ENCODE data around the gene GOT1. TPM values are rescaled to one million over a fixed set of nuclear protein-coding genes. Genes with fewer than 3 reads are reported as not detected.

GOT1 gene
- total RNA-seq, 1 donor from 2014 or later: 38.9 TPM

- peaks cover 18% of the 10 kb centered on the region for H3K4me1 Mint-ChIP-seq (ENCODE audit: low read depth)
- H3K27me3 Mint-ChIP-seq (ENCODE audit: low read depth): peaks cover 23% of the 10 kb centered on the region
- H3K9me3 Mint-ChIP-seq (ENCODE audit: low read depth): no peaks in the 10 kb centered on the region
- H3K36me3 Mint-ChIP-seq (ENCODE audit: low read depth): peaks cover under 1% of the 10 kb centered on the region
- no peak overlapping the region for H3K4me3 Mint-ChIP-seq (ENCODE audit: unreplicated experiment)
- TF ChIP-seq CTCF (IDR thresholded peaks at IDR 0.05): no peak
- no peak for DNase-seq (ENCODE audit: low spot score)
- H3K27ac Mint-ChIP-seq (ENCODE audit: unreplicated experiment): no peak overlapping the region
Measured at GRCh38 chr10:99372546-99373271, 57.7 kb downstream of the GOT1 start.

- Mint-ChIP-seq H3K27ac (ENCODE audit: unreplicated experiment) (no peak overlapping the region), H3K36me3 (ENCODE audit: low read depth) (peaks cover 1% of the 10 kb centered on the region), H3K4me1 (ENCODE audit: low read depth) (peaks cover 18% of the 10 kb centered on the region), H3K9me3 (ENCODE audit: low read depth) (no peaks in the 10 kb centered on the region), H3K27me3 (ENCODE audit: low read depth) (peaks cover 36% of the 10 kb centered on the region), H3K4me3 (ENCODE audit: unreplicated experiment) (no peak overlapping the region)
- TF ChIP-seq CTCF (IDR thresholded peaks at IDR 0.05): peak; percentile 68
- no peak for DNase-seq (ENCODE audit: low spot score)
Measured at GRCh38 chr10:99370993-99371392, 59.4 kb downstream of the GOT1 start.

GRCh38 chr10:99369551-99369950 is 60.9 kb downstream of the GOT1 start:
- no peaks in the 10 kb centered on the region for H3K9me3 Mint-ChIP-seq (ENCODE audit: low read depth)

GRCh38 chr10:99369126-99369525 is 61.3 kb downstream of the GOT1 start:
- no peak for DNase-seq (ENCODE audit: low spot score)
- Mint-ChIP-seq H3K27ac (ENCODE audit: unreplicated experiment) (no peak overlapping the region), H3K27me3 (ENCODE audit: low read depth) (peaks cover 48% of the 10 kb centered on the region), H3K4me1 (ENCODE audit: low read depth) (peaks cover 9% of the 10 kb centered on the region), H3K9me3 (ENCODE audit: low read depth) (no peaks in the 10 kb centered on the region), H3K4me3 (ENCODE audit: unreplicated experiment) (no peak overlapping the region), H3K36me3 (ENCODE audit: low read depth) (peaks cover 1% of the 10 kb centered on the region)
- no peak for TF ChIP-seq CTCF (IDR thresholded peaks at IDR 0.05)

More at GRCh38 chr10:99369551-99369950, 60.9 kb downstream of the GOT1 start:
- peaks cover 9% of the 10 kb centered on the region for H3K4me1 Mint-ChIP-seq (ENCODE audit: low read depth)
- no peak for DNase-seq (ENCODE audit: low spot score)
- H3K4me3 Mint-ChIP-seq (ENCODE audit: unreplicated experiment): no peak overlapping the region
- no peak for TF ChIP-seq CTCF (IDR thresholded peaks at IDR 0.05)
- H3K27ac Mint-ChIP-seq (ENCODE audit: unreplicated experiment): no peak overlapping the region
- H3K36me3 Mint-ChIP-seq (ENCODE audit: low read depth): peaks cover 1% of the 10 kb centered on the region
- peaks cover 48% of the 10 kb centered on the region for H3K27me3 Mint-ChIP-seq (ENCODE audit: low read depth)

GRCh38 chr10:99368646-99369045 is 61.8 kb downstream of the GOT1 start:
- Mint-ChIP-seq H3K27ac (ENCODE audit: unreplicated experiment) (no peak overlapping the region), H3K36me3 (ENCODE audit: low read depth) (peaks cover 1% of the 10 kb centered on the region), H3K4me3 (ENCODE audit: unreplicated experiment) (no peak overlapping the region), H3K27me3 (ENCODE audit: low read depth) (peaks cover 46% of the 10 kb centered on the region), H3K9me3 (ENCODE audit: low read depth) (no peaks in the 10 kb centered on the region), H3K4me1 (ENCODE audit: low read depth) (peaks cover 9% of the 10 kb centered on the region)
- DNase-seq (ENCODE audit: low spot score): no peak
- TF ChIP-seq CTCF (IDR thresholded peaks at IDR 0.05): no peak
